ENCODE results near the gene SNAP23.
A peak's percentile ranks its signal among the peaks of the same experiment; 100 is the strongest.

Gene SNAP23

DNA sequence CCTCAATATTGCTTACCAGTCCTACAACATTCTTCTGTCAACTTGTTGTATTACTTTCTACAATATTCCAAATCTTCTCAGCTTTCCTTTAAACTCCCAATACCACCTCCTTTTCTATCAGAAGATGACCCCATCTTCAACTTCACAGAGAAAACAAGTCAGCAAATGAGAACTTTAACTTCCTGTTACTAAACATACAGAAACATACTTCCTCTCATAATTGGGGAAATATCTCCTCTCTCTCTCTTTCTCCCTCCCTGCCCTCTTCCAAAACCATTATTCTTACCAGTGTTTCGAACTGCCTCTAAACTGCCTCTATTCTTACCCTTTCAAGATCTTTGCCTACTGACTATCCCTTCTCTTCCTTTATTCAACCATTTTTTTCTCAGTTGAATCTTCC lies 1.8 kb upstream of the SNAP23 start:
- DNase-seq, result no peak

DNA sequence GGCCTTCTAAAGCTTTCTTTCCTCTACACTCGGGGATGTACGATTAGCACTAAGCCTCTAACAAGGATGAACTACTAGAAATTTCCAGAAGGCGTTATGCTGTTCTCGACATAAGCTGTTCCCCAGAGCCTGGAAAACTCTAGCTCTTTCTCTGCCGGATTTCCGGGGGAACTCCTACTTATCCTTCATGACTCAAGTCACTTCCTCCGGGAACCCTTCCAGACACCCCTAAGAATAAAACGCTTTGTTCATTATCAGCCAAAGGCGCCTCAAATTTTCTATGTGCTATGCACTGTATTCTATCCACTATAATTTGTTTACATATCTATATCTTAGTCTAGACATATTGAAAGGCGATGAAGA lies 455 bp upstream of the SNAP23 start:
- DNase-seq, result no peak

DNA sequence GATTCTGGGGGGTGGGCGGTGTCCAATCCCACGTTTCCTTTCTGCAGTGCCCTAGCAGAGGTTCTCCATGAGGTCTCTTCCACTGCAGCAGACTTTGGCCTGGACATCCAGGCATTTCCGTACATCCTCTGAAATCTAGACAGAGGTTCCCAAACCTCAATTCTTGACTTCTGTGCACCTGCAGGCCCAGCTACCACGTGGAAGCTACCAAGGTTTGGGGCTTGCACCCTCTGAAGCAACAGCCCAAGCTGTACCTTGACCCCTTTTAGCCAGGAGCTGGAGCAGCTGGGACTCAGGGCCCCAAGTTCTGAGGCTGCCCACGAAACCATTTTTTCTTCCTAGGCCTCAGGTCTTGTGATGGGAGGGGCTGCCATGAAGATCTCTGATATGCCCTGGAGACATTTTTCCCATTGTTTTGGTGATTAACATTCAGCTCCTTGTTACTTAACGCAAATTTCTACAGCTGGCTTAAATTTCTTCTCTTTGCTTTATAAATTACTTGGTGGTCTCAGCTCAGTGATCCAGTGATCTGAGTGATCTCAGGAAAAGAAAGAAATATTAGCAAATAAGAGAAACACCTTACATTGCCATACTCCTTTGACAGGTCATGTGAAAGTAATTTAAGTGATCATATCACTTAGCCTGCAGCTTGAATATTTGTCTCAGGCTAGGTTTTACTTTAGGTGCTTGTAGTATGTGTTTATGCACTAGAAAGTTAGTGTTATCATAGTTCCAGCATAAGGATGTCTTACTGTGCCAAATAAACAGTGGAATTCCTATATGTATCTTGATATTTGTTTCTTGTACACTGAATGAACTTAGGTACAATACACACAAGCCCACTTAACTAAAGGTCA lies 3.0 kb downstream of the SNAP23 start:
- no peak for DNase-seq

DNA sequence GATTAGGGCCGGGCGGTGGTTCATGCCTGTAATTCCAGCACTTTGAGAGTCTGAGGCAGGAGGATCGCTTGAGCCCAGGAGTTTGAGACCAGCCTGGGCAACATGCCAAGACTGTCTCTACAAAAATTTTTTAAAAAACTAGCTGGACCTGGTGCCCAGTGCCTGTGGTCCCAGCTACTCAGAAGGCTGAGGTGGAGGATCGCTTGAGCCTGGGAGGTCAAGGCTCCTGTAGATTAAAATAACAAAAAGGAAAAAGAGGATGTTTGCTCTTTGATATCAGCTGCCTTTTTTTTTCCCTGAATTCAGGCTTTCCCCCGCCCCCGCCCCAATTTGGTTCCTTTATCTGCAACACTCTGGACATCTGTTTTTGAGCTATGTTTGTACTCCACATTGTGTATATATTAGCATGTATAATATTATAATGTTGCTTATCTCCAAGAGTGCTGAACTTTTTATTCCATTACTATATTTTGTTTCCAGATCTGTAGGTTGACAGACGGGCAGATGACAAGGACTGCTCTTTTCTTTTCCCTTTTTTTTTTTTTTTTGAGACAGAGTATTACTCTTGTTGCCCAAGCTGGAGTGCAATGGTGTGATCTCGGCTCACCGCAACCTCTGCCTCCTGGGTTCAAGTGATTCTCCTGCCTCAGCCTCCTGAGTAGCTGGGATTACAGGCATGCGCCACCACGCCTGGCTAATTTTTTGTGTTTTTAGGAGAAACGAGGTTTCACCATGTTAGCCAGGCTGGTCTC lies 4.6 kb downstream of the SNAP23 start:
- no peak for DNase-seq

DNA sequence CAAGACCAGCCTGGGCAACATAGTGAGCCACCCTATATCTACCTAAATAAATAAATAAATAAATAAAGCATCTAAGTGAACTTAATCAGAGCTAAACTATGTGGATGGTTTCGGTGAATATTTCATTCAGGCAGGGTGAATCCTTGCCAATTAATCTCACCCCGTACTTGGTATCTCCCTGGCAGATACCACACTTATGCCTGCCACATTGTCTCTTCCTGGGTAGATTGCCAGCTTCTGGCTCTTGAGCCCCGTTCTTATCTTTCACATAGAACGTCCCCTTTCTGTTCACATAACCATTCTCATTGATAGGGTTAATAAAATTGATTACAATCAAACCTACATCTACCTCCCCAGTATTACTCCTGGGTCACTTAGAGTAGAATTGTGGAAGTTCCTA lies 7.0 kb downstream of the SNAP23 start:
- no peak for DNase-seq

DNA sequence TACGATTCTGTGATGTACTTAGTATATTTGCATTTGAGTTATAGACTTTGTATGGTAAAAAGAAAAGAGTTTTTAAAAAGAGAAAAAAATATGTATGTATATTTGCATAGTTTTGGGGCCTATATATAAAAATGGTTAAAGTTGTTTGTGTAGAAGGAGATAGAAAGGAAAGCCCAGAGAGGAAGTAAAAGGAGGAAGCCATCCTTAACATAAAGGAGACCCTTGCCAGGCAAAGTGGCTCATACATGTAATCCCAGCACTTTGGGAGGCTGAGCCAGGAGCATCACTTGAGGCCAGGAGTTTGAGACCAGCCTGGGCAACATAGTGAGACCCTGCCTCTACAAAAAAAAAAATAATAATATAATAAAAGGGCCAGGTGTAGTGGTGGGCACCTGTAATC lies 8.4 kb downstream of the SNAP23 start:
- DNase-seq, result no peak

DNA sequence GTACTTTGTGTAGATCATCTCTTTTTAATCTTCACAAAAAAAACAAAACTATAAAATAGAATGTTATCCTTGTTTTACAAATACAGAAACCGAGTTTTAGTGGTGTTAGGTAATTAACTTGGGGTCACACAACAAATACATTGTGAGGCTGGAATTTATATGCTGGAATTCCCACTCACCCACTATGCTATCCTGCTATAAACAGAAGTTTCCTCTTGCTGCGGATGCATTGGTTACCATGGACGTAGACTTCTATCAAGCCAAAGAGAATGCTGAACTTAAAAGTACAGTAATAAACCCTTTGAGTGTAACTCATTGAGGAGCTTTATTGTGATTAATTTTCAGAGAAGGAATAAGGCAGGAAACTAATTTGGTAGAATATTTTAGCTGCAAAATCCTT lies 9.2 kb downstream of the SNAP23 start:
- no peak for DNase-seq

DNA sequence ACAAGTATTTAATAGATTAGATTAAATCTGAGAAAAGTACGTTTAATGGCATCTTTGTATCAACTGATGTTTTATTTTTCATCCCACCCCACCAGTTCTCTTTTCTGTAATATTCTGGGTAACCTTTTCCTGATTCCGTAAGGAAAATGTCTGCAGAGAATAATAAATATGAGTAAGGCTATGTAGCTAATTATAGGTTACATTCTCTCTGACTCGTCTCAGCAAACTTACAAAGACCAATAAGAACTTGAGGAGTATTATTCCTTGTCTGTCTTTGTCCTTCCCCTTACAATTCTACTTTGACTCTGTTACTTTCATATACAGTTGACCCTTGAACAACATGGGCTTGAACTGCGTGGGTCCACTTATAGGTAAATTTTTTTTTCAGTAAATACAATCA lies 12.1 kb downstream of the SNAP23 start:
- no peak for DNase-seq

DNA sequence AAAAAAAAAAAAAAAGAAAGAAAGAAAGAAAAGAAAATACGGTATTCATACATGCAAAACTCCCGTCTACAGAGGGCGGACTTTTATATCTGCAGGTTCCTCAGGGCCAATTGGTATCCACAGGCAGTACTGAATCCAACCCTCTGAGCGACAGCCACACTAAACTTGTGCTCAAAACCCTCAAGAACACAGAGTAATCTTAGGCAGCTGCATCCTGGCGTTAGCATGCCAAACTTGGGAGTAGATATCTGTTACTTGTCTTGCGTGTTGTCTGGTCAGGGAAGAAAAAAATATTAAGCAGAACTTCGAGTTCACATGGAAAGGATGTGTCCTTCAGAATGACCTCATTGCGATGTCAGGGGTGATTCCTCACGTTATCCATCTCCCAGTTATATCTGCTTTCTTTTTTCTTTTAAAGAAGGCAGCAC lies 12.8 kb downstream of the SNAP23 start:
- DNase-seq, result no peak

DNA sequence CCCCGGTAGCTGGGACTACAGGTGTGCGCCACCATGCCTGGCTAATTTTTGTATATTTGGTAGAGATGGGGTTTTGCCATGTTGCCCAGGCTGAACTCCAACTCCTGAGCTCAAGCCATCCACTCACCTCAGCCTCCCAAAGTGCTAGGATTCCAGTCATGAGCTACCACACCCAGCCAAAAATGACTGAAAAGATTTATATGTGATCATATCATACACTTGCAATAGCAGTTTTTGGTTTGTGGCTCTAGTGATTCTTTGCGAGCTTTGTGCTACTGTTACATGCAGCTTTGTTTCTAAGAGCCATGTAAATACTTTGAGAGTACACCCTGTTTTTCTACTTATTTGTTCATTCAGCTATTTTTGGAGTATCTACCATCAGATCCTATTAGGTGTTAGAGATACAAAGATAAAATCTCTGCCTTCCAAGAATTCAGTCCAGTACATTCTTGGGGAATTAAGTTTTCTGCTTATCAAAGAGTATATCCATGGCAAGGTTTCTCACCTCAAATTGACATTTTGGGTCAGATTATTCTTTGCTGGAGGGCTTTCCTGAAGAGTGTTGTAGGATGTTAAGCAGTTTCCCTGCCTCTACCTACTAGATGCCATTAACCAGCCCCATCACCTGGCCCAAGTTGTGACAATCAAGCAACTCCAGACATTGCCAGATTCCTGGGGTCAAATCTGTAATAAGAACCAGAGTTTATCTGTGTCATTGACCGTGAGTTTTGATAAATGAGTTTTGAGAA lies 15.0 kb downstream of the SNAP23 start:
- no peak for DNase-seq

DNA sequence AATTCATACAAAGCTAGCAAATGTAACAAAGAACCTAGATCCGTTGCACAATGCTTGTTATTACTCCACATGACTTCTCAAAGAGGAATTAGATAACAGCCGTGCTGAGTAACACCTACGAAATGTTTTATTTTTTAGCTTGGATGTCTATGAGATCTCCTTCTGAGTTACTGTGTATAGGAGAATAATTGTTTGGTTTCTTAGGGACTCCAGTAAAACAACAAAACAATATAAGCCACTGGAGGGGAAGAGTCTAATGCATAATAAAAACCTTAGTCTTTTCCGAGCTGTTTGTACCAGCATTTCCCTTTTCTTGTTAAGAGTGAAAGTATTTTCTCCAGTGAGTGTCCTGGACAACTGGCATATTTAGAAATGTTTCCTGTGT lies 15.6 kb downstream of the SNAP23 start:
- no peak for DNase-seq

DNA sequence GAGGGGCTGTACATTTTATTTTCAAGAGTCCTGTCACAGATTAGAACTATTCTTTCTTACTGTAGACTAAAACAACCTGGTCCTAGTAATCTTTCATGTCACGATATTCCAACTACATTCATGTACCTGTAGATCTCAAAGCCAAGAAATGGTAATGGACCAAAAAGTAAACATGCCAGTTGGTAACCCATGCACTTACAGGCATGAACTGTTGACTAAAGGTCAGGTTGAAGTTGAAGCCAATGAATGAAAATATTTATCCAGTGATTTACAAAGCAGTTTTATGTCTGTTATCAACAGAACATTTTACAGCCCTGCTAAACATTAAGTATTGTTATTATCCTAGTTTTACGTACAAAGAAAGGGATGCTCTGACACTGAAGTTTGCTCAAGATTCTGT lies 27.9 kb downstream of the SNAP23 start:
- no peak for DNase-seq

DNA sequence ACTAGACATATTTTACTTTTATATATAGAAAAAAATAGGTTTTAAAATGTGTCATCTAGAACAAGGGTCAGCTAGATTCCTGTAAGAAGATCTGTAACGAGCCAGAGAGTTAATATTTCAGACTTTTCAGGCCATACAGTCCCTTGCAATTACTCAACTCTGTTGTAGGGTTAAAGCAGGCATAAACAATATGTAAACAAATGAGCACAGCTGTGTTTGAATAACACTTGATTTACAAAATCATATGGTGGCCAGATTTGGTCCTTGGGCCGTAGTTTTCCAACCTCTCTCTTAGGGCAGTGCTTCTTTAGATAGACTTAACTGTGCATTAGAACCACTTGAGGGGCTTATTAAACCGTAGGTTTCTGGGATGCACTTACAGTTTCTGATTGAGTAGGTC lies 33.5 kb downstream of the SNAP23 start:
- no peak for DNase-seq

DNA sequence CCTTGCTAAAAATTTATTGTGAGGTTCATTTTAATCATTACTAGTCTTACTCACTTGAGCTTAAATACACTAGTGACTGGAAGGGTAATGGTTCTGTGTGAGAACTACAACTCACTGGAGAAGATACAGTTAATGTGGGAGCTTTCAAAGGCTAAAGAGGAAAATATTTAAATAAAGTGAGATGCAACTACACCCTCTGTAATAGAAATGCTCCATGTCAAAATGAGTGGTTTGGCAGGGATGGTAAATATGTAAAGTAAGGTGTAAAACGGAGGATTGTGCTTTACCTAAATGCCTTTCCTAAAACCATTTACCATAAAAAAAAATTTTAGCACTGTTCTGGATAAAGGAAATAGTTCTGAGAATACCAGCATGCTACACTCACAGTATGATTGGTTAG lies 37.8 kb downstream of the SNAP23 start:
- no peak for DNase-seq

DNA sequence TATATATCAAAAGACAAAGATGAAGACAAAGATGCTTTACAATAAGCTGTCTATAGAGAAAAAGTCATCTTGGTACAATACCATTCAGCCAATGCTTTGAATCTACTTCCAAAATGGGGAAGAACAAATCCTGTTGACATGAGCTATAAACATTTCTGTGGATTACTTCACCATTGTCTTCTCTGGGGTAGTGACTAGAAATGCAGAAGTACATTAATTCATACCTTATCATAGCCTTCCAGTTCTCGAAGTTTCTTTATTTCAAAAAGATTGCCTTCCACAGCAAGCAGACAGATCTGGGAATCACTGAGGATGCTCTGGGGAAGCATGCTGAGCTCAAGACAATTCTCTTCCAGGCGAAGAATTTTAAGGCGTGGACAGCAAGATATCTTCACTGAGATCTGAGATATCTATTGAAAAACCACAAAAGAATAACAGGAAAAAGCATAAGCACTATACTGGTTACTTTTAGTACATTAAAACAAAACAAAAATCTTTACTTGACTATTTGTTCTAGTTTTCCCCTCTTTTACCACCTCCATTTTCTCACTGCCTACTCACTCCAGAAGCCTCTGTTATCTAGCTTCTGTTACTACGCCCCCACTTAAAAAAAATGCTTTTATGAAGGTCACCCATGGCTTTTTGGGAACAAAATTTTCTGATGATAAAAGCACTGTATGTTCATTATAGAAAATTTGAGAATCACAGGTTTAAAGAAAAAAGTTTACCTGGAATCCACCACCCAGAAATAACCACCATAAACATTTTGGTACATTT lies 49.6 kb downstream of the SNAP23 start:
- no peak for DNase-seq

DNA sequence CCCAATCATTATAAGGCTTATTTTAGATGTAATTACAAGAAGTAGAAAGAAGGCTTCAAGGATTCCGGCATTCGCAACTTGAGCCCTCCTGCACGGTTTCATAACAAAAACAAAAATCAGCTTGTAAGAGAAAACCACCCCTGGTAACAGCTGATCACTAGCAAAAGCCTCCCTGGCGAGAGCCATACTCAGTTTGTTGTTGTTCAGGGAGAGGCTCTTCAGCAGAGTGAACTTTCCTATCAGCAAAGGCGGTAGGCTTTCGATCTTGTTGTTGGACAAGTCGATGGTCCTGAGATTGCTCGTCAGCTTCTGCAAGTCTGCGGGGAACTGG lies 52.4 kb downstream of the SNAP23 start:
- no peak for DNase-seq

DNA sequence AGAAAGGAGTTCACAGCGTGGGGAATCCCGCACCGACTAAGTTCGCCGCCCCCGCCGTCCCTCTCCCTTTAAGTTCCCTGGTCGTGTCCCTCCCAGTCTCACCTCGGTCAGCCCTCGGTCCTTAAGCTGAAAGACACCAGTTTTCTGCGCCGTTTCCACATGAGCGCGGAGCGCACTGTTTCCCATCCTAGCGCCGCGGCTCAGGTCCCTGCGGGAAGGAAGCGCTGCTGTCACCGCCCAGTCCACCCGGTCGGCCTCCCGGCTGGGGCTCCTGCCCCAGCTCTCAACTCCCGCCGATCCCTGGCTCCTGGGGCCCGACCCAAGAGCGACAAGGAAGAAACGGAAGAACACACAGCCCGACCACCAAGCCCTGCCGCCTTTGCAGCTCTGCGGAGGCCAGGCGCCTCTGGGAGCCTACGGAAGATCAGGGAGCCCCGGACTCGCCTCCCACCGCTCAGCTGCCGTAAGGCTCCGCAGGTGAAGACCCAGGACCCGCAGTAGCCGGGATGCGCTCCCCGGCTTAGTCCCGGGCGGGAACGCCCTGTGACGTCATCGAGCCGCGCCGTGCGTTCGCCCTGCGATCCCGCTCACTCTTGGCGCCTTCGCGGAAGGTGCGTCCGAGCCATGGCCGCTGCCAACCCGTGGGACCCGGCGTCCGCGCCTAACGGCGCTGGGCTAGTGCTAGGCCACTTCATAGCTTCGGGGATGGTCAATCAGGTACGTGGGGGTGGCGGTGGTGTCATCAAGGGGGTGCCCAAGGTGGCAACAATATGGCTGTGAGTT lies 53.0 kb downstream of the SNAP23 start, which contains the start of the genes HAUS2 and LRRC57:
Gene HAUS2 (plus strand): TSS at position 590 of the 783 bp plus-strand sequence. CDS start 35 bp downstream, at position 625.
Gene LRRC57 (minus strand): TSS at position 545 of the 783 bp plus-strand sequence. CDS start 359 bp downstream, at position 186.
- peak; percentile 99 for DNase-seq

DNA sequence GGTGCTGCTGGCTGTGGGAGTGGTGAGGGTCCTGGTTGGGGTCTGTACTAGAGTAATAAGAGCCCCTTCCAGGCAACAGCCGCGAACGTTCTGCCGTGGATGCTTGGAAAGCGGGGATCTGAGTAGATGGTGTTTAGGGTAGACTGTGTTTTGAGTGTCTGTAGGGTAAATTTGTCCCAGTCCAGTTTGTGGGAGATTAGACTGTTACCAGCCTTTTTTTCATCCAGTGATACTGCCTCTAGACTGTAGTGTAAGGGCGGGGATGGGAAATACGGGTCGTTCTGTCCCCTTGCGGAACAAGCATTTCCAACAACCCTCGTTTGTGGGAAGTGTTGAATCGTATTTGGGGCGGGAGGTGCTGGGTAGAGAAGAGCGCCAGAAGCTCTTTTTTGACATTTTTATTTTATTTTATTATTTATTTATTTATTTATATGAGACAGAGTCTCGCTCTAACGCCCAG lies 53.6 kb downstream of the SNAP23 start:
- DNase-seq, result no peak

DNA sequence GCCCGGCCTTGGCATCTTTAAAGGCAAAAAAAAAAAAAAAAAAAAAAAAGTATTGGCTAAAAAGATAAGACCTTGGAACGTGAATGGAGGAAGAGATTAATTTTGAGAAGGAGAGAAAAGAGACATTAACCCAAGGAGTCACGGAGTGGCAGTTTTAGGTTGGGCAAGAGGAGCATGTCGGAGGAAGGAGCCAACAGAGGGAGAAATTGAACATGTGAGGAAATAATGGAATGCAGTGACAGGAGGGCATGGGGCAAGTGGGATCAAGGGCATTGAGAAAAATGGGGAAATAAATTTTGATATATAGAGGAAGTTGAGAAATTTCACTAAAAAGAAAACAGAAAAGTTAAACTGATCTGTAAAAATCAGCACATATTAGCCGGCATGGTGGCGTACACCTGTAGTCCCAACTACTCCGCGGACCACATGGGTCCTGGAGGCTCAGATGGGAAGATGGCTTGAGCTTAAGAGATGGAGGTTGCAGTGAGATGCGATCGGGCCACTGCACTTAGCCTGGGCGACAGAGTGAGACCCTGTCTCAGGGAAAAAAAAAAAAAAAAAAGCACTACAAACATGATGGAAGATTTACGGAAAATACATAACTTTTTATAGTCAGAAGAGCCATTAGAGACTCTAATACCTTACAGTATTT lies 54.4 kb downstream of the SNAP23 start:
- no peak for DNase-seq

DNA sequence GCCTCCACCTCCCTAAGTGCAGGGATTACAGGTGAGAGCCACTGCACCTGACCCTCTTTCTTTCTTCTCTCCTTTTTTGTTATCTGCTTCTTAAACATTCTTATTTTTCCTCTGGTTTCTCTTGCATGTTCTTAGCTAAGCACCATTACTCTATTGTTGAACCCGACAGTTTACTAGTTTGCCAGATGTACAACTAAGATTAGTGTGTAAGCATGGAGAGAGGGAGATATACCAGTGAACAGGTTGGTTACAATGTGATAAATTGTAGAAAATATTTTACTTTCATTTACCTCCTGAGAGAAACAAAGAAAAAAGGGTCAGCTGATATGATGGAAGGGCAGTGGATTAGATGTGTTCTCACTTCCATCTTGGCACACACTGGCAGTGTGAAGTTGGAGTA lies 58.1 kb downstream of the SNAP23 start:
- no peak for DNase-seq
